ENCODE results near the gene RHOD.

RHOD gene

DNA sequence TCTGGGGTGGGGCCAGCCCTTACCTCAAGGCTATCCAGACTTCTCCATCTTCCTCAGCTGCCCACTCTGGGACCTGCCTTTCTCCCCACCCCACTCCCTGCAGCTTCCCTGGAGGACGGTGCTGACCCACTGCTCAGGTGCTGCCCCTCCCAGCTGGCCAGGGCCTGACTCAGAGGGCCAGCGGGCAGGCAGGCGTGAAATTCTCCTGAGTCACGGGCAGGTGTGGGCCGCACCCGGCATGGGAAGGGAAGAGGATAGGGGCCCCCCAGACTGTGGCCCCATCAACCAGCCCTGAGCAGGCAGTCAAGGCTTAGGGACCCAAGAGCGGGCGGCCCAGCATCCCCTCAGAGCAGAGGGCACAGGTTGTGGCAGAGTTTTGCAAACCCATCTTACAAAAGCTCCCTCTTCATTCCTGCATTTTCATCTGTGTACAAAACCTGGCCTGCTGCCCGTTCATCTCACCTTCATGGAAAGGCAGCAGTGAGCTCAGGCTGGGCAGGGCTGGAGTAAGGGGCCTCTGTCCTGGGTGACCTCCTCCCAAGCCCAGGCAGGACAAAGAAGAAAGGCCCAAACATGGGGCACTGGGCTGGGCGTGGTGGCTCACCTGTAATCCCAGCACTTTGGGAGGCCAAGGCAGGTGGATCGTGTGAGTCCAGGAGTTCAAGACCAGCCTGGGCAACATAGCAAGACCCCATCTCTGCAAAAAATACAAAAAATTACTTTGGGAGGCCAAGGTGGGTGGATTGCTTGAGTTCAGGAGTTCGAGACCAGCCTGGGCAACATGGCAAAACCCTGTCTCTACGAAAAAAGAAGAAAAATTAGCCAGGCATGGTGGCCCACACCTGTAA, 6.1 kb downstream of the RHOD start:
- DNase-seq: no peak

DNA sequence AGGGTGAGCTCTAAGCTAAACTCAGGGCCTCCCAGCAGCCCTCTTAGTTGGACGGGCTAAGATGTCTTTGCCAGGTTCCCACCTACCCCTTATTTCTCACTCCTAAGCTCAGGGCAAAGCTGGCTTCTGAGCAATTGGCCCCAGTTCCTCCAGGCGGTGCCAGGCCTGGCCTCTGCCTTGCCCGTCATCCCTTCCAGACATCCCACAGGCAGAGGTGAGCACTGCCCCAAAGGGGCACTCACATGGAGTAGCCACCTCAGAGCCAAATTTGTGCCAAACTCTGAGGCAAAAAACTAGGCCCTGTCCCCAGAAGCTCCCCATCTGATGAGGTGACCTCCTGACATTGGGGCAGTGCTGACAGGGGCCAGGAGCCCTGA, 9.7 kb downstream of the RHOD start:
- DNase-seq: no peak

- DNase-seq: peak; percentile 9
These were observed 15.0 kb downstream of the RHOD start for GRCh38 chr11:67071420-67072284.

DNA sequence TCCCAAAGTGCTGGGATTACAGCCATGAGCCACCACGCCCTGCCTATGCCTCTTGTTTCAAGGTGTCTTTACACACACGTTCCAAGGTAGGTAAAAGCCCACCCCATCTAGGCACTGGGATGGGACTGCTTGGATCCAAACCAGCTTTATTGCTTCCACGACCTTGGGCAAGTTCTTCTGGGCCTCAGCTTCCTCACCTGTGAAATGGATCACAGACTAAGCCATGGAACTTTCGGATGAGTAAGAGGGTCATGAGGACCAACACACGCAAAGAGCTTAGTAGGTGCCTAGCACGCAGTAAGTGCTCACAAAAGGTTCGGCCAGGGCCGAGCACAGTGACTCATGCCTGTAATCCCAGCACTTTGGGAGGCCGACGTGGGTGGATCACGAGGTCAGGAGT, 15.6 kb downstream of the RHOD start:
- DNase-seq: no peak

DNA sequence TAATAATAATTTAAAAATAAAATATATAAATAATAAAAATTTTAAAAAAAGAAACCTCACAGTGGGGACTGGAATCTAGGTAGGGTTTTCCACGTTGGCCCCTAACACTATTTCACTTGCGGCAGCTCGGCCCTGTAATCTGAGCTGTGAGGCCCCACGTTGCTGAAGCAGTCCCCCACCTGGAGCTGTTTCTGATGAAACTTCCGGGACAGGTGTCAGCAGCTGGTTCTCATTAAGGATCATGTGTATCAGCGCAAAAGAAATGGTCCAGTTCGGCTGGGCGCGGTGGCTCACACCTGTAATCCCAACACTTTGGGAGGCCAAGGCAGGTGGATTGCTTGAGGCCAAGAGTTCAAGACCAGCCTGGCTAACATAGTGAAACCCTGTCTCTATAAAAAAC, 17.3 kb downstream of the RHOD start:
- no peak for DNase-seq

- no peak for DNase-seq
These were observed 19.6 kb downstream of the RHOD start for GRCh38 chr11:67076202-67076601.

DNA sequence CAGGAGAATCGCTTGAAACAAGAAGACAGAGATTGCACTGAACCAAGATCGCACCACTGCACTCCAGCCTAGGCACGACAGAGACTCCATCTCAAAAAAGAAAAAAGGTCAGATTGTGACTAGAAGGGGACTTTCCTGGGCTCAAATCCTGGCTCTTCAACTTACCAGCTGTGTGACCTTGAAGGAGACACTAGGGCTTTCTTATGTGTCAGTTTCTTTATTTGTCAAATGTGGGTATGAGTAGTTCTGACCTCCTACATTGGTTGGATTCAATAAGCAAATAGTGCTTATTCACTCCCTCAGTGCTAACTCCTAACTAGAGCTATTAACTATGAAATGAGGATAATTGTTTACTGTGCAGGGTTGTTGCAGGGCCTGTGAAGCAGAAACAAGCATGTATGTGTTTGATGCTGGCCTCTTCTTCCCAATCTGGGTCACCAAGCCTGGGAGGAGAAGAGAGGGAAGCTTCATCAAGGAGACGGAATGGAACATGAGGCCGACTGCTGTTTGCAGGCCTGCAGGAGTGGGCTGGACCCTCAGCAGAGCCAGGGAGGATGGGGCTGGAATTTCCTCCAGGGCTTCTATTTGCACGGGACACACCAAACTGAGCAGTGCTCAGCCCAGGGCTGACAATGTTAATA, 22.5 kb downstream of the RHOD start:
- DNase-seq: no peak

DNA sequence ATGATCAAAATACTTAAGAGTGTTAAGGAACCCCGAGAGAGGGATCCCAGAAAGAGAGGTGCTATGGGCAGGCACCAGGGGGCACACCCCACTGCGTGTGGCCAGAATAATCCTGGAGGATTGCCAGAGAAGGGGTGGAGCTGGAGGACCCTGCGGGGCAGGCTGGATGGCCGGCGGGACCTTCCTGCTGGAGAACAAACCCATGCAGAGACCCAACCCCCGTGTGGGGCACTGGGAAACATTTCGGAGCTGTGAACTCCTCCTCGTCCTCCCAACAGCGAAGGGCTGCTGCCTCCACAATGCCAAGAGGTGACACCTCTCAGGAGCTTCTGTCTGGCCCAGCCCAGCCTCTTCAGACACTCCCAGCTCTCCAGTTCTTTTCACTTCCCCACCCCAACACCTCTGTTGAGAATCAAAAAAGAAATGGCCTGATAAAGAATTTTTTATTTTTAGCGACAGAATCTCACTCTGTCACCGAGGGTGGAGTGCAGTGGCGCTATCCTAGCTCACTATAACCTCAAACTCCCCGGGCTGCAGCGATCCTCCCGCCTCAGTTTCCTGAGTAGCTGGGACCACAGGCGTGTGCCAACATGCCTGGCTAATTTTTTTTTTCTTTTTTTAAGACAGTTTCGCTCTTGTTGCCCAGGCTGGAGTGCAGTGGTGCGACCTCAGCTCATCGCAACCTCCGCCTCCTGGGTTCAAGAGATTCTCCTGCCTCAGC, 25.6 kb downstream of the RHOD start:
- no peak for DNase-seq

DNA sequence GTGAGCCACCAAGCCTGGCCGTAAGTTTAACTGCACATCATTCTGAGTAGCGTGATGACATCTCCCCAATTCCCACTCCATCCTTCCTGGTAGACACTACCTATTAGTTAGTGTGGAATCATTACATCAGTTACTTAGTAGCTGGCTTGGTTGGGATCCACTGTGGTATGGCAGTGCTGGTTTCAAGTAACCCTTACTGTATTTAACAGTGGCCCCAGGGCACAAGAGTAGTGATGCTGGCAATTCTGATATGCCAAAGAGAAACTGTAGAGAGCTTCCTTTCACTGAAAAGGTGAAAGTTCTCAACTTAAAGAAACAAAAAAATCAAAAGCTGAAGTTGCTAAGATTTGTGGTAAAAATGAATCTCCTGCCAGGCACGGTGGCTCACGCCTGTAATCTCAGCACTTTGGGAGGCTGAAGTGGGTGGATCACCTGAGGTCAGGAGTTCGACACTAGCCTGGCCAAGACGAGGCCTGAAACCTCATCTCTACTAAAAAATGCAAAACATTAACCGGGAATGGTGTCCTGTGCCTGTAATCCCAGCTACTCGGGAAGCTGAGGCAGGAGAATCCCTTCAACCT, 27.2 kb downstream of the RHOD start:
- DNase-seq: no peak

GRCh38 chr11:67085617-67086016, 29.0 kb downstream of the RHOD start:
- DNase-seq: no peak

GRCh38 chr11:67090717-67091116, 34.1 kb downstream of the RHOD start:
- no peak for DNase-seq

GRCh38 chr11:67095214-67095507, 38.5 kb downstream of the RHOD start:
- DNase-seq: no peak

DNA sequence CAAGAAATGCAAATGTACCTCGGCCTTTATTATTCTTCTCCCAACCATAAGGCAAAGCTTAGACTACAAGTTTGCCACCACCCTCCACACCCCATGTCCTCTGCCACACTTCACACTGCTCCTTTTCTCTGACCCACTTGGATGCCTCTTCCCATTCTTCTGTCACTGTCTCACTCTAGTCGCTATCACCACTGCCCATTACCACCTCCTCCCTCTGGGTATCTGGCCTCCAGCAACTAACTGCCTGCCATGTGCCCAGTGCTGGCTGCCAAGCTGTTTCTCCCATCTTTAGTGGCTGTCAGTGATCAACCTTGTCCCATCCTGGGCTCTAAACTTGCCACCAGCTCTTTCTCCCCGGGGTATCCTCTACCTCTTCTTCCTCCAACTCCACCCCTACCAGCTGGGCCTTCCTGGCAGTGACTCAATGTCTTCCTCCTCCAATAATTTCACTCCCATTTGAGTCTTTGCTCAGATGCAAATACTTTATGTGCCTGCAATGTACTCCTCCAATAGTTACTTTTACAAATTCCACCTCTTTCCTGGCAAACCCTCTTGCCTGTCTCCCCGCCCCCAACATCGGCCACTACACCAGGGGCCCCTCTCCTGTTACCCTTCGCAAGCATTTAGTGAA, 42.3 kb downstream of the RHOD start:
- no peak for DNase-seq

DNA sequence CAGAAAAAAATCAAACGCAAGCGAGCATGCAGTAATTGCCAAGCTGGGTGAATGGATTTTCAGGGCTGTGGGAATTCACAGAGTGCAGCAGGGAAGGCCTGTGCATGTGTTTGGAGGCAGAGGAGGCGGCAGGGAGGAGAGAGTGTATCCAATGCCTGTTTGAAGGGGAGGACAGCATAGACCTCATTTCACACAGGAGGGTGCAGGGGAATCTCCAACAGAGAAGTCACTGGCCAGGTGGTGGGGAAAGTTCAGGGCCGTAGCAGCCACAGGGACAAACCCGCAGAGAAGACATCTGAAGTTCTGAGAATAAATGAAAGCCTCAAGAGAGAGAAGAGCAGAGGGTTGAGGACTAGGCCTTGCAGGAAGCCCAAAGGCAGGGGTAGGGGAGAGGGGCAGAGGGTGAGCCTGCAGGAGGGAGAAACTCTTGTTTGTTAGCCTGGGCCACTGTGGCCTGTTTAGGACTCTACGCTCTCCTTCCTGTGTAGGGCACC, 43.2 kb downstream of the RHOD start:
- DNase-seq: no peak

- no peak for DNase-seq
These were observed 46.0 kb downstream of the RHOD start for GRCh38 chr11:67102664-67103063.

DNA sequence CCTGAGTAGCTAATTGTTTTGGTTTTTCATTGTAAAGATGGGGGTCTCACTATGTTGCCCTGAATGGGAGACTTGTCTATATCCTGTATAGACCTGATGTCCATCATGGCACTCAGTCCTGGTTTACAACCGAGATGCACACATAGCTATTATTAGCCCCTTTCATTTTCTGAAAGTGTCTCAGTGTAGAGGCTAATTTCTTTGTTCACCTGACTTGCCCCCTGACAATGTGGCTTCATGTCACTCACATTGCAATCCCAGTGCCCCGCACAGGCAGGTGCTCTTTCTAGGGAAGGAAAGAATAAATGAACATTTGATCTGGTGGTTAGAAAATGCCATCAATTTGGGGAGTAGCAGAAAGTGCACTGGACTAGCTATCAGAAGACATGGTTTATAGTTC, 49.3 kb downstream of the RHOD start:
- DNase-seq: no peak

GRCh38 chr11:67111261-67111660, 54.6 kb downstream of the RHOD start:
- no peak for DNase-seq

DNA sequence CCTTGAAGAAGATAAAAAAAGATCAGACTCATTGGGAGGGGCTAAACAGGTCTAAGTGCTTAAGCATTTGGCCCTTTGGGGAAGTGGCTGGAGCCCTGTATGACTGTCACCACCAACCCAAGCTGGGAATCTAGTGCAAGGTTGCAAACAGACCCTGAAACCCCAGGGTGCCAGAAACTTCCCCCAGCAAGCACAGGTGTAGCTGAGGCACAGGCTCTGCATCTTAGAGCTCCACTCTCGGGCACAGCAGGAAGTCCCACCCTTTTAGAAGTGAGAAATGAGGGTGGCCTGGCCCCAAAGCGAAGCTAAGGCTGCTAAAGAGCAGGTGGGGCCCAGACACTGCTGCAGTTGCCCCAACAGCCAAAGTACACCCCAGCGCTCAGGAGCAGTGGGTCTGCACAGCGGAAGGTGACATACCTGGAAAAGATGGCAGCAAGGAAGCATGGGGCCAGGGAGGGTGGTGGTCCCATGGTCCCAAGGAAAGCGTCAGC, 56.6 kb downstream of the RHOD start:
- no peak for DNase-seq

DNA sequence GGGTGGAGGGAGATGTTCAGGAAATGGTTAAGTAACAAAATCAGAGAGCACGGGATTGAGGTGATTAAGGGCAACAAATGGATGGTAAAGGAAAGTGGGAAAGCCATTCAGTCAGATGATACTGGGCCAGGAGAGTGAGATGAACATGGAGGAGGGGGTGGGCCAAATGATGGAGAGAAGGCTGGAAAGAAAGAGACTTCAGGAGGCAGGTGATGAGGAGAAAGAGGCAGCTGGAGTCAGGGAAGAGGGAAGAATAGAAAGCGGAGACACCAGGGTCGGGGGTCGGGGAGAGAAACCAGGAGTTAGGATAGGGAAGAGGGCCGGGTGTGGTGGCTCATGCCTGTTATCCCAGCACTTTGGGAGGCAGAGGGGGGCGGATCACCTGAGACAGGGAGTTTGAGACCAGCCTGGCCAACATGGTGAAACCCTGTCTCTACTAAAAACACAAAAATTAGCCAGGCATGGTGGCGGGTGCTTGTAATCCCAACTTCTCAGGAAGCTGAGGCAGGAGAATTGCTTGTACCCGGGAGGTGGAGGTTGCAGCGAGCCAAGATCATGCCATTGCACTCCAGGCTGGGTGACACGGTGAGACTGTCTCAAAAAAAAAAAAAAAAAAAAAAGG, 57.7 kb downstream of the RHOD start:
- no peak for DNase-seq

DNA sequence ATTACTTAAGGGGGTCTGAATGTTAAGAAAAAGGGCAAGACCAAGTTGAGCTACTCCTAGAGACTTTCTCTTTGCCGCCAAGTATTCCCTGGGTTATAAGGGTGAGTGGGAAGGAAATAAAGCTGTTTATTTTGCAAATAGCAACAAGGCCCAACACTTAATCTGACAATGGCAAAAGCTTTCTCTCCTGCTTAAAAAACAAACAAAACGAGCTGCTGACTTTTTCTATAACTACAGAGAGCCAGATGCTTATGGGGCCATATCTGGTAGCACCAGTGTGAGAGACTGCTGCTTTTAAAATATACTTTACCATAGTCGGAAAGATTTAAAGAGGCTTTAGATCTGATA, 60.1 kb downstream of the RHOD start:
- no peak for DNase-seq

GRCh38 chr11:67117176-67117575, 60.5 kb downstream of the RHOD start:
- no peak for DNase-seq
